Mesendoderm (in vitro differentiated cells): ENCODE results near the gene FCGR1A.
"Not testable (repeated sequence)": the region's sequence is repeated elsewhere in the genome, so short reads cannot be mapped to it uniquely, and the experiment has no call there.

Source experiments
- DNase-seq: peaks from one replicate; pipeline ENCODE4 v3.0.0; 2013
- H2AK5ac ChIP-seq: 2 replicates; pipeline ENCODE4 v1.6.1; 2013; ENCODE audit warnings: low read length, inconsistent platforms
- H2BK120ac ChIP-seq: 2 replicates; pipeline ENCODE4 v1.6.1; 2013; ENCODE audit warnings: low read depth, mild to moderate bottlenecking, low read length, moderate library complexity, mixed read lengths
- H2BK15ac ChIP-seq: replicated peaks from 2 replicates; pipeline ENCODE4 v1.6.1; 2013; ENCODE audit warnings: low read depth, mild to moderate bottlenecking, moderate library complexity
- H2BK5ac ChIP-seq: 2 replicates; pipeline ENCODE4 v1.6.1; 2013; ENCODE audit warnings: low read length, inconsistent platforms
- H3K18ac ChIP-seq: 2 replicates; pipeline ENCODE4 v1.6.1; 2013; ENCODE audit warnings: mild to moderate bottlenecking, low read length, mixed read lengths
- H3K23ac ChIP-seq: one replicate; pipeline ENCODE4 v1.6.1; 2013; ENCODE audit warnings: low read length
- H3K27ac ChIP-seq: 2 replicates; pipeline ENCODE4 v1.5.1; 2013; ENCODE audit warnings: low read depth, mild to moderate bottlenecking, inconsistent platforms, low read length, moderate library complexity
- H3K27me3 ChIP-seq: 2 replicates; pipeline ENCODE4 v1.6.1; 2013; ENCODE audit warnings: low read length, control low read depth, mild to moderate bottlenecking, inconsistent platforms; ENCODE audit not compliant: insufficient read depth, poor library complexity
- H3K36me3 ChIP-seq: 2 replicates; pipeline ENCODE4 v1.6.1; 2013; ENCODE audit warnings: low read length, inconsistent platforms; ENCODE audit not compliant: control insufficient read depth, insufficient read depth
- H3K4ac ChIP-seq: one replicate; pipeline ENCODE4 v1.6.1; 2013; ENCODE audit warnings: low read depth, mild to moderate bottlenecking, low read length, moderate library complexity
- H3K4me1 ChIP-seq: 2 replicates; pipeline ENCODE4 v1.6.1; 2013; ENCODE audit warnings: low read depth, low read length, inconsistent platforms; ENCODE audit not compliant: control insufficient read depth
- H3K4me2 ChIP-seq: 2 replicates; pipeline ENCODE4 v1.6.1; 2013; ENCODE audit warnings: low read length
- H3K4me3 ChIP-seq: 2 replicates; pipeline ENCODE4 v1.5.1; 2013; ENCODE audit warnings: mild to moderate bottlenecking, low read length
- H3K56ac ChIP-seq: one replicate; pipeline ENCODE4 v1.6.1; 2013; ENCODE audit warnings: low read length
- H3K79me1 ChIP-seq: 2 replicates; pipeline ENCODE4 v1.6.1; 2013; ENCODE audit warnings: low read length, inconsistent platforms
- H3K79me2 ChIP-seq: 2 replicates; pipeline ENCODE4 v1.6.1; 2013; ENCODE audit warnings: mild to moderate bottlenecking, low read length; ENCODE audit not compliant: control insufficient read depth, insufficient read depth
- H3K9ac ChIP-seq: 2 replicates; pipeline ENCODE4 v1.6.1; 2013; ENCODE audit warnings: low read length, inconsistent platforms
- H4K5ac ChIP-seq: one replicate; pipeline ENCODE4 v1.6.1; 2013; ENCODE audit warnings: low read length
- H4K8ac ChIP-seq: one replicate; pipeline ENCODE4 v1.6.1; 2013; ENCODE audit warnings: low read depth, mild to moderate bottlenecking, control low read depth, low read length, moderate library complexity
- WGBS: extraction: QIAGEN DNeasy Blood & Tissue Kit; methylation state at CpG from one replicate; pipeline ENCODE4 v1.1.7; 2013; ENCODE audit warnings: low lambda C conversion rate, missing lambda C conversion rate; ENCODE audit not compliant: insufficient coverage; ENCODE audit errors: extremely low coverage; 5-methylcytosine and 5-hydroxymethylcytosine counted together

The FCGR1A gene

DNA sequence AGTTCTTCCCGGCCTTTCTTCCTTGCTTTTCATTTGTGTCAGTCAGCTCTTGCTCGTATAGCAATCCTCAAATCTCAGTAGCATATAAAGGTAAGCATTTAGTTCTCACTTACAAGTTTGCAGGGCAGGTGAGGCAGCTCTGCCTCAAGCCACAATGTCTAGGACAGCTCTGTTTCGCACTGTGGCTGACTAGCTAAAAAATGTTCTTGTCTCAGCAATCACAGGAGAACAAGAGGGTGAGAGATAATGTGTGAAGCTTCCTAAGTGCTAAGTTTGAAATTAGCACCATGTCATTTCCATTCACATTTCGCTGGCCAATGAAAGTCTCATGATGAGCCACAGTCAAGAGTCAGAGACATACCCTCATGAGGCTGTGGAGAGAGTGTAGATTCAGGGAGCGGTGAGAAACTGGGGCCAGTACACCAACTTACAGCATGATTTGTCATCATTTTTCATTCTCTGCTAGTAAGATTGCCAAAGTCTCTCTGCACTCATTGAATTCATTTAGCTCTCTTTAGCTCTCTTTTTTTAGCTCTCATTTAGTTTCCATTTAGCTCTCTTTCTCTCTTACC lies 995 bp upstream of the FCGR1A start:
- H4K5ac ChIP-seq, H3K4me1 ChIP-seq, H3K27ac ChIP-seq, H3K56ac ChIP-seq, H2BK5ac ChIP-seq, H3K36me3 ChIP-seq, H3K4me2 ChIP-seq, H3K79me2 ChIP-seq, H3K27me3 ChIP-seq, H3K23ac ChIP-seq, H2AK5ac ChIP-seq, DNase-seq, H2BK120ac ChIP-seq, H3K4me3 ChIP-seq, H3K79me1 ChIP-seq, H3K4ac ChIP-seq, H2BK15ac ChIP-seq, H3K9ac ChIP-seq, H3K18ac ChIP-seq, H4K8ac ChIP-seq: not testable (repeated sequence)
- no CpG with 5 or more reads among the region's 5 CpGs for WGBS

DNA sequence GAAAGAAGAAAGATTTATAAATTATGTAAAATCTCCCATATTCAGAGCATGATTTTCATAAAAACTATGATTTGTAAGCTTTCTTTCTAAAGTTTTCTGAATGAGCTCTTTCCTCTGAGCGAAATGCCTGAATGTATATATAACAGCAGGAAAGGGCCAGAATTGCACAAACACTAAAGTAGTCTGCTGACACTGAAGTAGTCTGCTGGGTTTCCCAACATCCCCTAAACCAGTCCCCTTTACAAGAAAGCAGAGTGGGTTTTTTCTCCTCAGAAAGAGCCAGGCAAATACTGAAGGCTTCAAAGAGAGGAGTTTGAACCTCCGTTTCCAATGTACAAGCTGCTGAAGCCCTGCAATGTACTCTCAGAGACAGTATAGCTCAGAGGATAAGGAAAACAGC lies 795 bp downstream of the FCGR1A start:
- not testable (repeated sequence) for H3K27me3 ChIP-seq, H3K79me1 ChIP-seq, H3K4me1 ChIP-seq, H3K4me2 ChIP-seq, H4K8ac ChIP-seq, H3K4me3 ChIP-seq, H3K27ac ChIP-seq, H3K23ac ChIP-seq, H3K4ac ChIP-seq, H2BK15ac ChIP-seq, H2AK5ac ChIP-seq, H3K79me2 ChIP-seq, H2BK5ac ChIP-seq, H3K56ac ChIP-seq, H3K9ac ChIP-seq, H3K36me3 ChIP-seq, H2BK120ac ChIP-seq, DNase-seq, H3K18ac ChIP-seq, H4K5ac ChIP-seq
- no CpG with 5 or more reads among the region's 2 CpGs for WGBS

DNA sequence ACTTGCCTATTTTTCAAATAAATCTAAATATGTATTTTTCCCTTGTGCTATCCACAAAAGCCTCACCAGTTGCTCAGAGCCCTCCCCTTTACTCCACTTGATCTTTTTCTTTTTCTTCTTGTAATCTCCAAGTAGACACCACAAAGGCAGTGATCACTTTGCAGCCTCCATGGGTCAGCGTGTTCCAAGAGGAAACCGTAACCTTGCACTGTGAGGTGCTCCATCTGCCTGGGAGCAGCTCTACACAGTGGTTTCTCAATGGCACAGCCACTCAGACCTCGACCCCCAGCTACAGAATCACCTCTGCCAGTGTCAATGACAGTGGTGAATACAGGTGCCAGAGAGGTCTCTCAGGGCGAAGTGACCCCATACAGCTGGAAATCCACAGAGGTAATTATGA lies 1.4 kb downstream of the FCGR1A start:
- H2AK5ac ChIP-seq, H4K8ac ChIP-seq, H4K5ac ChIP-seq, H3K4me3 ChIP-seq, H3K4ac ChIP-seq, H3K9ac ChIP-seq, H2BK5ac ChIP-seq, H3K36me3 ChIP-seq, H2BK120ac ChIP-seq, H3K79me1 ChIP-seq, H3K56ac ChIP-seq, H2BK15ac ChIP-seq, H3K4me2 ChIP-seq, H3K27me3 ChIP-seq, H3K27ac ChIP-seq, H3K4me1 ChIP-seq, H3K18ac ChIP-seq, H3K79me2 ChIP-seq, DNase-seq, H3K23ac ChIP-seq: not testable (repeated sequence)
- WGBS, result no CpG with 5 or more reads among the region's 4 CpGs

DNA sequence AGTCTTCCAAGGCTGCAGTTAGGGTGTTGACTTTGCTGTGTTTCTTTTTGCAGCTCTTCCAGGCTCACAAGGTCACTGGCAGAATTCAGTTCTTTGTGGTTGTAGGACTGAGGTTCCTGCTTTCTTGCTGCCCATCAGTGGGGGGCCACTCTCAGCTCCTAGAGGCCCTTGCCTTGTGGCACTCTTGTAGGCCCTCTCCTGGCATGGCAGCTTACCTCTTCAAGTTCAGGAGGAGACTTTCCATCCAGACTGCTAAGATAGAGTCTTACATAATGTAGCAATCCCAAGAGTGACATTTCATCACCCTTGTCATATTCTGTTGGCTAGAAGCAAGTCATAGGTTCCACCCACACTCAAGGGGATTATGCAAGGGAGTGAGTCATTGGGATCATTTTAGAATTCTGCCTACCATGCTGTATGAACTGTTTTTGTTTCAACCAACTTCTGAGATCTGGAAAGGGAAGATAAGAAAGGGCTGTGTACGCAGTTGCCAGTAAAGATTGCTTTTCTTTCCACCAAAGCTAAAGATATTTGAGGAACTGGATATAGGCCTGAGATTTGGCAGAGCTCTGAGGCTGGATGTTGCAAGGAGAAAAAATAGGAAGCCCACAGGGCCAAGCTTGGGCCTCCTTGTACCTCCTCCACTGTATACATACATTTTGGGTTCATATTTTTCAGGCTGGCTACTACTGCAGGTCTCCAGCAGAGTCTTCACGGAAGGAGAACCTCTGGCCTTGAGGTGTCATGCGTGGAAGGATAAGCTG lies 5.4 kb downstream of the FCGR1A start:
- not testable (repeated sequence) for H3K27ac ChIP-seq

DNA sequence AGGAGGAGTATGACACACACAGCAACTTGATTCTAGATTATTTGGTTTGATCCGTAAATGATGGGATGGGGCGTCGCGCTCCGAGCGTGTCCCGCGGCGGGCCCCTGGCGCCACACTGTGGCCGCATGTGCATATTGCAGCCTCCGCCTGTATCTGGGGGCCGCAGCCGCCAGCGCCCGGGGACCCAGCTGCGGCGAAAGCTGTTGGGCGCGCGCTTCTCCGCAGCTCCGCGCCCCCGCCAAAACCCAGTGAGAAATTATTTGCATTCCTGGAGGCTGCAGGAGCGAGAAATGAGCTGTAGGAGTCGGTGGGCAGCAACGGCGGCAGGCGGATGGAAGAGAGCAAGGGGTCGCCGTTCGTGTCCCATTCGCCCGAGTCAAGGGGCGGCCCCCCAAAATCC lies 10.0 kb downstream of the FCGR1A start:
- H3K4me3 ChIP-seq, H2BK15ac ChIP-seq, H3K27me3 ChIP-seq, H4K5ac ChIP-seq, H2BK120ac ChIP-seq, H3K36me3 ChIP-seq, H2AK5ac ChIP-seq, H3K9ac ChIP-seq, H3K4me1 ChIP-seq, H3K27ac ChIP-seq, H3K4me2 ChIP-seq, H3K4ac ChIP-seq, H3K18ac ChIP-seq, H3K56ac ChIP-seq, H2BK5ac ChIP-seq, H3K23ac ChIP-seq, H3K79me2 ChIP-seq, H4K8ac ChIP-seq, H3K79me1 ChIP-seq: not testable (repeated sequence)
- WGBS, result no CpG with 5 or more reads among the region's 36 CpGs
- DNase-seq, result peak; percentile 77

More for the DNA sequence above, 5.4 kb downstream of the FCGR1A start:
- H4K5ac ChIP-seq, H2BK120ac ChIP-seq, H2BK15ac ChIP-seq, H3K9ac ChIP-seq, H3K27me3 ChIP-seq, H2BK5ac ChIP-seq, H2AK5ac ChIP-seq, H3K18ac ChIP-seq, H3K79me1 ChIP-seq, H3K4ac ChIP-seq, DNase-seq, H3K36me3 ChIP-seq, H3K4me1 ChIP-seq, H3K79me2 ChIP-seq, H3K56ac ChIP-seq, H4K8ac ChIP-seq, H3K23ac ChIP-seq, H3K4me2 ChIP-seq, H3K4me3 ChIP-seq: not testable (repeated sequence)
- no CpG with 5 or more reads among the region's 3 CpGs for WGBS
